ENCODE results near the gene USH1G. TPM values are rescaled to one million over a fixed set of nuclear protein-coding genes. Genes with fewer than 3 reads are reported as not detected.

USH1G gene
- polyA plus RNA-seq, 1 donor from 2014 or later, result not detected

DNA sequence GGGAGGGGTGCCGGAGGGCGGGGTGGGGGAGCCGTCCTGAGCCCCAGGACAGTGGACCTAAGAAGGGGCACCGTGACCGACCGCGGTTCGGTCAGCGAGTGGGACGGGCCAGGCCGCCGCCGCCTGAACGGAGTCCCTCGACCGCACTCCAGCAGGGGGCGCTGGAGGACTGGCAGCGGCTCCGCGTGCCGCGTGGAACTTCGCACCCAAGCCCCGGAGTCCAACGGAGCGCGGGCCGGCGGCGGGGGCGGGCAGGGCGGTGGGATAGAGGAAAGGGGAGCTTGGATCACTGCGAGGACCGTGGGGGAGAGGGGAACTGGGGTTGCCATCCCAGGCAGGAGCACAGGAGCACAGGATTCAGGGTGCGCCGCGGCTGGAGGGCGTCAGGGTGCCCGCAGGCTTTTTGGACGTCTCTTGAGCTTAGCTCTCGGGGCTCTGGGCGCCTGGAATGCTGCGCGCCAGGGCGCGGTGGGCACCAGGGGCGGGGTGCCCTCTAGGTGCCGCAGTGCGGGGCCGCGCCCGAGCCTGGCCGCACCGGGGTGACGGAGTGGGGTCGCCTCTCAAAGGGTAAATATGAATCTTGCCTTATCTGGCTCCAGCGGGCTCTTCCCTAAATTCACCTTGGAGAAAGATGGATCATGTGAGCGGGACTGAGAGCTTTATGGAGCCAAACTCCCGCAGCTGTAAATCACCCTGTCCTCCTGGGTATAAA lies 639 bp upstream of the USH1G start:
- Histone ChIP-seq H3F3A (ENCODE audit: insufficient read depth, low read length, poor library complexity, severe bottlenecking) (no peaks in the 10 kb centered on the region), H3K9ac (ENCODE audit: low read length) (no peak overlapping the region), H3K27ac (ENCODE audit: low read length) (no peak overlapping the region), H3K4me3 (ENCODE audit: low read length) (peak overlapping the region; percentile 56), H3K79me2 (replicated peaks; ENCODE audit: insufficient read depth, low read length) (no peaks in the 10 kb centered on the region), H3K36me3 (ENCODE audit: insufficient read depth, low read length) (no peaks in the 10 kb centered on the region), H3K4me2 (ENCODE audit: low read length) (no peak overlapping the region), H2AFZ (ENCODE audit: low read depth, low read length) (no peak overlapping the region), H4K20me1 (ENCODE audit: insufficient read depth) (no peaks in the 10 kb centered on the region), H3K27me3 (ENCODE audit: insufficient read depth, low read depth, low read length) (peaks cover 63% of the 10 kb centered on the region), H3K9me2 (ENCODE audit: insufficient read depth, low read length) (no peaks in the 10 kb centered on the region), H3K9me3 (ENCODE audit: low read length) (no peaks in the 10 kb centered on the region)
- TF ChIP-seq, protein P1, sequence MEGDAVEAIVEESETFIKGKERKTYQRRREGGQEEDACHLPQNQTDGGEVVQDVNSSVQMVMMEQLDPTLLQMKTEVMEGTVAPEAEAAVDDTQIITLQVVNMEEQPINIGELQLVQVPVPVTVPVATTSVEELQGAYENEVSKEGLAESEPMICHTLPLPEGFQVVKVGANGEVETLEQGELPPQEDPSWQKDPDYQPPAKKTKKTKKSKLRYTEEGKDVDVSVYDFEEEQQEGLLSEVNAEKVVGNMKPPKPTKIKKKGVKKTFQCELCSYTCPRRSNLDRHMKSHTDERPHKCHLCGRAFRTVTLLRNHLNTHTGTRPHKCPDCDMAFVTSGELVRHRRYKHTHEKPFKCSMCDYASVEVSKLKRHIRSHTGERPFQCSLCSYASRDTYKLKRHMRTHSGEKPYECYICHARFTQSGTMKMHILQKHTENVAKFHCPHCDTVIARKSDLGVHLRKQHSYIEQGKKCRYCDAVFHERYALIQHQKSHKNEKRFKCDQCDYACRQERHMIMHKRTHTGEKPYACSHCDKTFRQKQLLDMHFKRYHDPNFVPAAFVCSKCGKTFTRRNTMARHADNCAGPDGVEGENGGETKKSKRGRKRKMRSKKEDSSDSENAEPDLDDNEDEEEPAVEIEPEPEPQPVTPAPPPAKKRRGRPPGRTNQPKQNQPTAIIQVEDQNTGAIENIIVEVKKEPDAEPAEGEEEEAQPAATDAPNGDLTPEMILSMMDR (IDR thresholded peaks at IDR 0.05; ENCODE audit: poor library complexity, severe bottlenecking), result peak; percentile 43
- TF ChIP-seq SMC3 (conservative IDR thresholded peaks at IDR 0.05; ENCODE audit: poor library complexity) (peak; percentile 16), RAD21 (conservative IDR thresholded peaks at IDR 0.05) (no peak), TAF1 (IDR thresholded peaks at IDR 0.05; ENCODE audit: low read depth) (no peak)

GRCh38 chr17:74922172-74922571 lies 883 bp downstream of the USH1G start:
- Histone ChIP-seq H3K36me3 (ENCODE audit: insufficient read depth, low read length) (no peaks in the 10 kb centered on the region), H3K27me3 (ENCODE audit: insufficient read depth, low read depth, low read length) (peaks cover 49% of the 10 kb centered on the region), H3F3A (ENCODE audit: insufficient read depth, low read length, poor library complexity, severe bottlenecking) (no peaks in the 10 kb centered on the region), H3K4me3 (ENCODE audit: low read length) (no peak overlapping the region), H3K9ac (ENCODE audit: low read length) (no peak overlapping the region), H3K79me2 (replicated peaks; ENCODE audit: insufficient read depth, low read length) (no peaks in the 10 kb centered on the region), H3K4me2 (ENCODE audit: low read length) (no peak overlapping the region), H3K9me2 (ENCODE audit: insufficient read depth, low read length) (no peaks in the 10 kb centered on the region), H3K27ac (ENCODE audit: low read length) (no peak overlapping the region), H4K20me1 (ENCODE audit: insufficient read depth) (no peaks in the 10 kb centered on the region), H3K9me3 (ENCODE audit: low read length) (no peaks in the 10 kb centered on the region), H2AFZ (ENCODE audit: low read depth, low read length) (no peak overlapping the region)
- TF ChIP-seq POLR2AphosphoS5 (IDR thresholded peaks at IDR 0.05) (no peak), TAF1 (IDR thresholded peaks at IDR 0.05; ENCODE audit: low read depth) (no peak), RAD21 (conservative IDR thresholded peaks at IDR 0.05) (no peak), EZH2 (IDR thresholded peaks at IDR 0.05; ENCODE audit: borderline replicate concordance, insufficient read depth, low read length, poor library complexity, severe bottlenecking) (no peak), SMC3 (conservative IDR thresholded peaks at IDR 0.05; ENCODE audit: poor library complexity) (no peak), REST (IDR thresholded peaks at IDR 0.05; ENCODE audit: borderline replicate concordance) (no peak), EP300 (conservative IDR thresholded peaks at IDR 0.05; ENCODE audit: poor library complexity, severe bottlenecking) (no peak), MXI1 (conservative IDR thresholded peaks at IDR 0.05; ENCODE audit: poor library complexity, severe bottlenecking) (no peak)
- TF ChIP-seq, protein P1 (IDR thresholded peaks at IDR 0.05; ENCODE audit: poor library complexity, severe bottlenecking), result no peak

Data from neural cell (in vitro differentiated cells).